NCI-H187 treated with DMSO at 0.1 percent for 48 hours (cell line): Measurements from ENCODE around the gene URAD.

Experiments used
- DNase-seq: peaks from one replicate; lab custom pipeline; 2025; lab: John Stamatoyannopoulos, UW

The URAD gene

GRCh38 chr13:27956576-27957300 is 31.8 kb downstream of the URAD start:
- no peak for DNase-seq

GRCh38 chr13:27955014-27955591 is 33.4 kb downstream of the URAD start:
- DNase-seq = no peak

GRCh38 chr13:27954406-27954851 is 34.1 kb downstream of the URAD start:
- DNase-seq = no peak

- DNase-seq = no peak
Observed at GRCh38 chr13:27953676-27954405, 34.7 kb downstream of the URAD start.

GRCh38 chr13:27952876-27953675 is 35.4 kb downstream of the URAD start:
- DNase-seq = no peak

DNA sequence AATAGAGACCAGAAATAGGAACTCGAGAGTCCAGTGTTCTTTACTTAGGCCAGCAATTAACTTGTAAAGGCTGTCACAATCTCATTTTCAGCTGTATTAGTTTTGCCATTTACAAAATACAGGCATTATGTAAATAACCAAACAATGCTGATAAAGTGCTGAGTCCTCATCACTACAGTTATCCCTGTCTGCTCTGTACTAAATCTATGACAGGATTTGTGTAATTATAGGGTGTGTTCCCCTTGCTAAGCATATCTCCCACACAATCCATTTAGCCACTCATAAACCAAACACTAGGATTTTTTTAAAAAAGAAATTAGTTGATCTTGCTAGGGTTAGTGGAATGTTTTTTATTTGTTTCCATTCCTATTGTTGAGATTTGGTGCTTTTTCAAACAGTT is 45.5 kb downstream of the URAD start:
- DNase-seq = no peak

DNA sequence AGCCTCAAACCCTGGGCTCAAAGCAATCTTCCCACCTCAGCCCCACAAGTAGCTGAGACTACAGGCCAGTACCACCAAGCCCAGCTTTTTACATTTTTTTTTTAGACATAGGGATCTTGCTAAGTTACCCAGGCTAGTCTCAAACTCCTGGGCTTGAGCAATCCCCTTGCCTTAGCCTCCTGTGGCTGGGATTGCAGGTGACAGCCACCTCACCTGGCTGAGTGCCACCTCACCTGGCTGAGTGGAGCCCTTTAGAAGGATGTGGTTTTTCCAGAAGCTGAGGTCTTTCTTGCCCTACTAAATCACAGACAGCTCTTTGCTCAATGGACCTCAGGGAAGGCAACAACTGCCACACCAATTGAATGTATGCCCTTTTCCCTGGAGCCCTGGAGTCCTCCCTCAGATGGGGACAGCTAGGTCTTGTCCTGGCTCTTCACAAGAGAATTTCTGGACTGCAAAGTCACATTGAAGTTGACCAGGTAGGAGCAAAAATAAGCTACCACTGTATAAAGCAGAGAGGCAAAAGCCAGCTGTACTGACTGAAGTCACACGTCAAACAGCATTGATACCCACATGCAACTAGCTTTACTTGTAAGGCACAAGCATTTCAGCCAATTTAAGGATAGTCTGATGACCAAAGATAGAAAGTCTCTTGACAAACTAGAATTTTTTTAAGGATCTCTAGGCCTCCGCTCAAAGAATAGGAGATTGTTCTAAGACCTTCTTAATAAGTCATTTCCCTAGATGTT is 54.7 kb downstream of the URAD start:
- DNase-seq = no peak

- no peak for DNase-seq
Observed at GRCh38 chr13:27933118-27933517, 55.4 kb downstream of the URAD start.

GRCh38 chr13:27929868-27930267 is 58.6 kb downstream of the URAD start:
- no peak for DNase-seq

- no peak for DNase-seq
Observed at GRCh38 chr13:27928805-27929753, 59.4 kb downstream of the URAD start.

DNA sequence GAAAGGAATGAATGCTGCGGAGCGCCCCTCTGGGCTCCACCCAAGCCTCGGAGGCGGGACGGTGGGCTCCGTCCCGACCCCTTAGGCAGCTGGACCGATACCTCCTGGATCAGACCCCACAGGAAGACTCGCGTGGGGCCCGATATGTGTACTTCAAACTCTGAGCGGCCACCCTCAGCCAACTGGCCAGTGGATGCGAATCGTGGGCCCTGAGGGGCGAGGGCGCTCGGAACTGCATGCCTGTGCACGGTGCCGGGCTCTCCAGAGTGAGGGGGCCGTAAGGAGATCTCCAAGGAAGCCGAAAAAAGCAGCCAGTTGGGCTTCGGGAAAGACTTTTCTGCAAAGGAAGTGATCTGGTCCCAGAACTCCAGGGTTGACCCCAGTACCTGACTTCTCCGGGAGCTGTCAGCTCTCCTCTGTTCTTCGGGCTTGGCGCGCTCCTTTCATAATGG is 60.1 kb downstream of the URAD start:
- DNase-seq = no peak
